H1 (cell line): ENCODE data around the gene MAPKAP1. TPM values are rescaled to one million over a fixed set of nuclear protein-coding genes. Genes with fewer than 3 reads are reported as not detected.

Experiments
- CTCF ChIA-PET: fragments of 300-600 bp; sonication (Branson Sonifier 250); formaldehyde crosslinking; loops from one replicate; lab custom pipeline; 2021; ENCODE audit not compliant: partially characterized antibody; lab: Charles Lee
- POLR2A ChIA-PET: fragments of 300-600 bp; sonication (Branson Sonifier 250); formaldehyde crosslinking; loops from one replicate; lab custom pipeline; 2021; ENCODE audit warnings: inconsistent platforms; ENCODE audit not compliant: partially characterized antibody; lab: Charles Lee
- DNase-seq, 2 experiments: peaks; one replicate each; pipeline versions ENCODE4 v3.0.0 to v3.0.0-alpha.2; 2010 to 2022; ENCODE audit warnings: low spot score in 2 of 2, low read depth in 1 of 2, mixed read lengths in 1 of 2
- FAIRE-seq: peaks from 2 replicates; lab custom pipeline; 2011; peaks lifted over from hg19 to GRCh38; lab: Jason Lieb, UNC
- H2AFZ ChIP-seq: 2 replicates; pipeline ENCODE4 v1.8.1; 2012; ENCODE audit warnings: low read length, inconsistent platforms
- H2AK5ac ChIP-seq: 2 replicates; pipeline ENCODE4 v1.6.1; 2013; ENCODE audit warnings: low read depth, low read length
- H2BK120ac ChIP-seq: replicated peaks from 2 replicates; pipeline ENCODE3; 2013; ENCODE audit warnings: low read depth, low read length, inconsistent platforms
- H2BK12ac ChIP-seq: 2 replicates; pipeline ENCODE4 v1.6.1; 2013; ENCODE audit warnings: low read depth, low read length
- H2BK15ac ChIP-seq: 2 replicates; pipeline ENCODE4 v1.6.1; 2013; ENCODE audit warnings: low read length
- H2BK20ac ChIP-seq: 2 replicates; pipeline ENCODE4 v1.6.1; 2013; ENCODE audit warnings: low read length
- H2BK5ac ChIP-seq: 2 replicates; pipeline ENCODE4 v1.6.1; 2013; ENCODE audit warnings: low read depth, low read length
- H3K14ac ChIP-seq: 2 replicates; pipeline ENCODE4 v1.6.1; 2013; ENCODE audit warnings: inconsistent platforms; ENCODE audit not compliant: insufficient read length
- H3K18ac ChIP-seq: 2 replicates; pipeline ENCODE4 v1.6.1; 2013; ENCODE audit warnings: low read length; ENCODE audit errors: extremely low read depth
- H3K23ac ChIP-seq: 2 replicates; pipeline ENCODE4 v1.6.1; 2013; ENCODE audit warnings: inconsistent platforms; ENCODE audit not compliant: insufficient read length
- H3K23me2 ChIP-seq: 2 replicates; pipeline ENCODE4 v1.6.1; 2013; ENCODE audit warnings: low read depth, low read length
- H3K27ac ChIP-seq: 2 replicates; pipeline ENCODE4 v1.6.1; 2011; ENCODE audit warnings: low read depth, low read length, inconsistent platforms
- H3K27me3 ChIP-seq, 4 experiments: replicated peaks in 1 of 4; 1 replicate in 1 of 4; 2 replicates in 3 of 4; pipeline versions ENCODE4 v1.6.1 to v1.8.1; 2011 to 2013; ENCODE audit warnings: low read length in 3 of 4, mild to moderate bottlenecking in 3 of 4, inconsistent platforms in 2 of 4, mixed read lengths in 2 of 4, moderate library complexity in 1 of 4; ENCODE audit not compliant: control insufficient read depth in 3 of 4, insufficient read depth in 3 of 4; ENCODE audit errors: extremely low read depth in 1 of 4
- H3K36me3 ChIP-seq, 4 experiments: 2 replicates each; pipeline versions ENCODE4 v1.6.1 to v1.8.1; 2011 to 2013; ENCODE audit warnings: mild to moderate bottlenecking in 4 of 4, low read length in 3 of 4, moderate library complexity in 2 of 4, control low read depth in 1 of 4, inconsistent platforms in 1 of 4; ENCODE audit not compliant: insufficient read depth in 4 of 4, control insufficient read depth in 2 of 4
- H3K4ac ChIP-seq: replicated peaks from 2 replicates; pipeline ENCODE3; 2013; ENCODE audit warnings: low read length, low read depth, mixed read lengths, inconsistent platforms; ENCODE audit not compliant: insufficient read length
- H3K4me1 ChIP-seq, 4 experiments: replicated peaks in 1 of 4; 1 replicate in 1 of 4; 2 replicates in 3 of 4; pipeline versions ENCODE4 v1.6.1 to v1.8.1; 2011 to 2013; ENCODE audit warnings: low read length in 3 of 4, inconsistent platforms in 2 of 4, mixed read lengths in 1 of 4; ENCODE audit not compliant: insufficient read depth in 4 of 4, control insufficient read depth in 3 of 4
- H3K4me2 ChIP-seq, 2 experiments: 2 replicates each; pipeline versions ENCODE4 v1.6.1 to v1.8.1; 2011 to 2013; ENCODE audit warnings: low read depth in 2 of 2, low read length in 2 of 2, control low read depth in 1 of 2, inconsistent platforms in 1 of 2, mild to moderate bottlenecking in 1 of 2; ENCODE audit not compliant: insufficient read depth in 1 of 2
- H3K4me3 ChIP-seq, 4 experiments: fragments of 200-600, 300-600 bp in 1 of 4; sonication (generic), shearing (Covaris generic), sonication (Bioruptor Twin) in 1 of 4; 2 replicates each; pipeline versions ENCODE4 v1.5.1 to v1.8.1; 2011 to 2016; ENCODE audit warnings: low read length in 4 of 4, low read depth in 3 of 4, control low read depth in 2 of 4, inconsistent platforms in 2 of 4, mild to moderate bottlenecking in 2 of 4, mixed read lengths in 1 of 4, moderate library complexity in 1 of 4; ENCODE audit not compliant: insufficient read depth in 2 of 4; ENCODE audit errors: extremely low read depth in 1 of 4
- H3K56ac ChIP-seq: replicated peaks from 2 replicates; pipeline ENCODE3; 2013; ENCODE audit warnings: low read depth, mild to moderate bottlenecking, mixed read lengths, low read length, inconsistent platforms; ENCODE audit not compliant: insufficient read length
- H3K79me1 ChIP-seq: 2 replicates; pipeline ENCODE4 v1.6.1; 2013; ENCODE audit warnings: low read depth, low read length, control low read depth
- H3K79me2 ChIP-seq, 2 experiments: 2 replicates each; pipeline versions ENCODE4 v1.6.1 to v1.8.1; 2012 to 2013; ENCODE audit warnings: low read length in 2 of 2, mild to moderate bottlenecking in 2 of 2, inconsistent platforms in 1 of 2; ENCODE audit not compliant: insufficient read depth in 2 of 2, control insufficient read depth in 1 of 2
- H3K9ac ChIP-seq, 4 experiments: replicated peaks in 1 of 4; 1 replicate in 1 of 4; 2 replicates in 3 of 4; pipeline versions ENCODE4 v1.6.1 to v1.8.1; 2011 to 2013; ENCODE audit warnings: low read depth in 3 of 4, low read length in 3 of 4, control low read depth in 2 of 4, mild to moderate bottlenecking in 2 of 4, moderate library complexity in 2 of 4, inconsistent platforms in 1 of 4; ENCODE audit errors: extremely low read depth in 1 of 4
- H3K9me3 ChIP-seq, 2 experiments: 2 replicates each; pipeline versions ENCODE4 v1.6.1 to v1.8.1; 2012 to 2013; ENCODE audit warnings: mild to moderate bottlenecking in 2 of 2, moderate library complexity in 2 of 2, control low read depth in 1 of 2, inconsistent platforms in 1 of 2, low read depth in 1 of 2, low read length in 1 of 2, mixed read lengths in 1 of 2; ENCODE audit not compliant: insufficient read depth in 2 of 2
- H4K20me1 ChIP-seq, 2 experiments: replicated peaks in 1 of 2; 2 replicates each; pipeline versions ENCODE3 to v1.8.1; 2011 to 2013; ENCODE audit warnings: inconsistent platforms in 2 of 2, low read length in 2 of 2, mild to moderate bottlenecking in 1 of 2; ENCODE audit not compliant: insufficient read depth in 2 of 2, control insufficient read depth in 1 of 2
- H4K5ac ChIP-seq: 2 replicates; pipeline ENCODE4 v1.6.1; 2013; ENCODE audit warnings: low read length, low read depth, mixed read lengths, inconsistent platforms; ENCODE audit not compliant: insufficient read length
- H4K8ac ChIP-seq: 2 replicates; pipeline ENCODE4 v1.8.0; 2013; ENCODE audit warnings: mild to moderate bottlenecking, moderate library complexity, low read length, inconsistent platforms; ENCODE audit not compliant: insufficient read depth; ENCODE audit errors: extremely low read depth
- H4K91ac ChIP-seq: replicated peaks from 2 replicates; pipeline ENCODE3; 2013; ENCODE audit warnings: low read length, mixed read lengths, inconsistent platforms; ENCODE audit not compliant: insufficient read length
- CBX5 ChIP-seq: fragments of 300-800, 300-1000 bp; sonication (generic); IDR thresholded peaks from 2 replicates; pipeline ENCODE4 v1.7.1; 2016; ENCODE audit warnings: antibody characterized with exemption, low read length, low read depth
- CTBP2 ChIP-seq: IDR thresholded peaks from 2 replicates; pipeline ENCODE4 v1.7.0; 2011; ENCODE audit warnings: borderline replicate concordance, mild to moderate bottlenecking, moderate library complexity, mixed read lengths, low read length; ENCODE audit not compliant: insufficient read depth, insufficient read length
- FOSL1 ChIP-seq: IDR thresholded peaks from 2 replicates; pipeline ENCODE4 v1.6.1; 2011; ENCODE audit warnings: mild to moderate bottlenecking, low read depth, low read length, moderate library complexity; ENCODE audit not compliant: insufficient read depth
- KDM1A ChIP-seq: fragments of 200-600, 300-600 bp; sonication (generic); IDR thresholded peaks from 2 replicates; pipeline ENCODE4 v1.7.1; 2016; ENCODE audit warnings: mild to moderate bottlenecking, low read length, borderline replicate concordance
- RFX5 ChIP-seq: IDR thresholded peaks from 2 replicates; pipeline ENCODE4 v1.6.1; 2011; ENCODE audit warnings: low read depth, low read length, improper control_type of control experiment, borderline replicate concordance
- SUZ12 ChIP-seq: fragments of 200-600 bp; sonication (generic); IDR thresholded peaks from 2 replicates; pipeline ENCODE4 v1.6.1; 2012; ENCODE audit warnings: mild to moderate bottlenecking, inconsistent platforms, low read length, moderate library complexity, mixed read lengths
- ZNF274 ChIP-seq: IDR thresholded peaks from 2 replicates; pipeline ENCODE4 v1.7.0; 2012; ENCODE audit warnings: low read length, borderline replicate concordance; ENCODE audit errors: extremely low read depth
- WGBS, 2 experiments: shearing (Covaris generic) in 1 of 2; methylation state at CpG; one replicate each; pipeline versions ENCODE4 v1.1.6 to v1.1.7; 2013 to 2015; ENCODE audit warnings: low lambda C conversion rate in 2 of 2, mixed read lengths in 2 of 2, inconsistent platforms in 1 of 2, low coverage in 1 of 2, missing lambda C conversion rate in 1 of 2; ENCODE audit not compliant: insufficient replicate concordance in 2 of 2, insufficient coverage in 1 of 2, insufficient read length in 1 of 2; ENCODE audit errors: extremely low coverage in 1 of 2, missing lambda C conversion rate in 1 of 2; 5-methylcytosine and 5-hydroxymethylcytosine counted together
- polyA plus RNA-seq, 7 experiments: library from polyadenylated mRNA; depleted of rRNA in 3 of 7; stranded (reverse) in 5 of 7; unstranded in 2 of 7; fragments of >200 nt in 5 of 7; fragments of 200-250 nt in 2 of 7; gene quantifications; 1 replicate in 5 of 7; 2 replicates in 1 of 7; 4 replicates in 1 of 7; pipeline versions ENCODE4 v1.2.1 to v1.2.3, GENCODE V29; 2011 to 2013; ENCODE audit warnings: missing spikeins in 2 of 7, mixed read lengths in 2 of 7
- total RNA-seq: library from RNA; stranded (reverse); fragmentation: NEBNext Ultra II Directional; extraction: Animal tissue kit (Norgen Biotek cat#: 25700); gene quantifications from 2 replicates; pipeline ENCODE4 v1.2.1, GENCODE V29; 2021

The MAPKAP1 gene
- total and polyA plus RNA-seq, 2 of the 8 experiments (the other 6 are each of a cell fraction or from before 2014, with no cell fraction given): 79.2 to 140 TPM

GRCh38 chr9:125549465-125549871, 157.5 kb downstream of the MAPKAP1 start:
- Histone ChIP-seq H3K9me3 (no peaks in the 10 kb centered on the region), H3K4me3 (no peak overlapping the region), H3K36me3 (no peaks in the 10 kb centered on the region), H3K9ac (no peak overlapping the region), H2BK15ac (no peak overlapping the region), H3K14ac (no peak overlapping the region), H3K4me2 (no peak overlapping the region), H2BK120ac (no peak overlapping the region), H3K23ac (no peak overlapping the region), H2BK20ac (no peak overlapping the region), H2AK5ac (no peak overlapping the region), H3K4me1 (peaks cover 0 to 5% (median 2%) of the 10 kb centered on the region in 4 experiments; a peak in 3 of 7 replicates), H2AFZ (no peak overlapping the region), H3K27me3 (no peaks in the 10 kb centered on the region), H3K4ac (no peak overlapping the region), H2BK12ac (no peak overlapping the region), H4K91ac (no peak overlapping the region), H3K56ac (no peak overlapping the region), H4K20me1 (no peaks in the 10 kb centered on the region), H4K8ac (no peak overlapping the region), H3K18ac (no peak overlapping the region), H3K79me1 (no peaks in the 10 kb centered on the region; the same call in none of the 2 replicates), H3K23me2 (no peaks in the 10 kb centered on the region), H3K27ac (no peak overlapping the region), H4K5ac (no peak overlapping the region), H2BK5ac (no peak overlapping the region), H3K79me2 (no peaks in the 10 kb centered on the region)
- ChIA-PET POLR2A (no interaction called here), CTCF (interaction anchor here (1.2 kb wide), 1 partner anchor 102 kb away, joined by 3 read pairs; no protein-coding TSS in a partner anchor)
- WGBS, 2 experiments: 89% methylated on average over 7 of the region's 7 CpGs; no CpG with 5 or more reads in 1 of the 2 experiments
- peak in 1 of 2 experiments; percentile 26 for DNase-seq
- no peak for FAIRE-seq
- TF ChIP-seq KDM1A (no peak), RFX5 (no peak), SUZ12 (no peak), ZNF274 (no peak), CTBP2 (no peak), CBX5 (no peak), FOSL1 (no peak)
